Stimulated activated naive CD8-positive, alpha-beta T cell treated with anti-CD3 and anti-CD28 coated beads, Interleukin-15, amount 100 ng/mL, for 72 hours (primary cell): ENCODE data around the gene DLG2.
"Not testable (repeated sequence)": the region's sequence is repeated elsewhere in the genome, so short reads cannot be mapped to it uniquely, and the experiment has no call there.

Source experiments
- ATAC-seq: fragments of 150-1000 bp; cut with Tn5 transposase; 2 replicates; pipeline ENCODE4 v1.10.0; 2021; ENCODE audit warnings: mild to moderate bottlenecking, moderate library complexity
- DNase-seq, 2 donors: peaks; one replicate each; pipeline ENCODE4 v3.0.0; 2021 to 2022
- H3K27ac Mint-ChIP-seq, 2 donors: one replicate each; pipeline ENCODE4 v1.8.0; 2022; ENCODE audit warnings: mild to moderate bottlenecking in 2 of 2, mixed read lengths in 2 of 2, moderate library complexity in 2 of 2
- H3K27me3 Mint-ChIP-seq: one replicate; pipeline ENCODE4 v1.8.0; 2022; ENCODE audit warnings: mixed read lengths
- H3K4me1 Mint-ChIP-seq: one replicate; pipeline ENCODE4 v1.8.0; 2022; ENCODE audit warnings: mild to moderate bottlenecking, mixed read lengths
- H3K4me3 Mint-ChIP-seq, 2 donors: one replicate each; pipeline ENCODE4 v1.8.0; 2022; ENCODE audit warnings: mild to moderate bottlenecking in 2 of 2, mixed read lengths in 2 of 2, moderate library complexity in 1 of 2
- H3K9me3 Mint-ChIP-seq, 2 donors: one replicate each; pipeline ENCODE4 v1.8.0; 2022; ENCODE audit warnings: mixed read lengths in 2 of 2

DLG2 gene

GRCh38 chr11:85301895-85302678 is 325.1 kb downstream of the DLG2 start:
- no peak overlapping the region for H3K27ac Mint-ChIP-seq
- H3K4me1 Mint-ChIP-seq = no peaks in the 10 kb centered on the region
- DNase-seq (no peak), ATAC-seq (no peak)
- H3K27me3 Mint-ChIP-seq = no peaks in the 10 kb centered on the region
- no peak overlapping the region for H3K4me3 Mint-ChIP-seq
- peaks cover 4 to 23% of the 10 kb centered on the region in 2 donors for H3K9me3 Mint-ChIP-seq

DNA sequence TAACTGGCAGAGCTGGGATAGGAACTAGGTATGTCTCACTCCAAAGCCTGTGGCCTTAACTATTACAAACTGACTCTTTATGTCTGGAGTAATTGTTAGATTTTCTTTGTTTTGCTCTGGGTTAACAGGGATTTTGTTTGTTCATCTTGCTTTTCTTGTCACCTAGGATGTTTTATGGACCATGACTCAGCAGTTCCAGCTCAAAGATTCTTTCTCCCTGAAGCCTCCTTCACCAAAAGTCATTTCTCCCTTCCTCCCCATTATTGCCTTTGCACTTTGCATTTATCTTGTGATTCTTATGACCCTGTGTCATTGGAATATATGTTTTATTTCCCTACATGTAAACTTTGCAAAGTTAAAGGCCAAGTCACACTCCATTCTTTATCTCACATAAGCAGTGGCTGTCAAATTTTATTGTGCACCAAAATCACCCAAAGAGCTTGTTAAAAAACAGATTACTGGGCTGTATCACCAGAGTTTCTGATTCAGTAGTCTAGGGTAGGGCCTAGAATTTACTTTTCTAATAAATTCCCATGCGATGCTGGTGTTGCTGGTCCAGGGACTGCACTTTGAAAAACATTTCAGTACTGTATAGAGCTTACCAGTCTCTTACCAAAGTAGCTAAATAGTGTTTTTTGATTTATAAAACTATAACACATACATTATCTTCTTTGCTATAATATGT is 327.7 kb downstream of the DLG2 start:
- Mint-ChIP-seq H3K27ac (no peak overlapping the region), H3K4me1 (no peaks in the 10 kb centered on the region), H3K9me3 (peaks cover 4 to 22% of the 10 kb centered on the region in 2 donors), H3K27me3 (no peaks in the 10 kb centered on the region), H3K4me3 (no peak overlapping the region)
- no peak for ATAC-seq
- no peak for DNase-seq

- Mint-ChIP-seq H3K4me3 (no peak overlapping the region), H3K4me1 (no peaks in the 10 kb centered on the region), H3K9me3 (peaks cover 6 to 10% of the 10 kb centered on the region in 2 donors), H3K27ac (no peak overlapping the region), H3K27me3 (no peaks in the 10 kb centered on the region)
- ATAC-seq = no peak
- DNase-seq = no peak
Observed at GRCh38 chr11:85295694-85296271, 331.4 kb downstream of the DLG2 start.

GRCh38 chr11:85281550-85281949 is 345.6 kb downstream of the DLG2 start:
- ATAC-seq (no peak), DNase-seq (no peak)
- Mint-ChIP-seq H3K27me3 (no peaks in the 10 kb centered on the region), H3K27ac (no peak overlapping the region), H3K4me3 (no peak overlapping the region), H3K4me1 (no peaks in the 10 kb centered on the region), H3K9me3 (no peaks in the 10 kb centered on the region)

DNA sequence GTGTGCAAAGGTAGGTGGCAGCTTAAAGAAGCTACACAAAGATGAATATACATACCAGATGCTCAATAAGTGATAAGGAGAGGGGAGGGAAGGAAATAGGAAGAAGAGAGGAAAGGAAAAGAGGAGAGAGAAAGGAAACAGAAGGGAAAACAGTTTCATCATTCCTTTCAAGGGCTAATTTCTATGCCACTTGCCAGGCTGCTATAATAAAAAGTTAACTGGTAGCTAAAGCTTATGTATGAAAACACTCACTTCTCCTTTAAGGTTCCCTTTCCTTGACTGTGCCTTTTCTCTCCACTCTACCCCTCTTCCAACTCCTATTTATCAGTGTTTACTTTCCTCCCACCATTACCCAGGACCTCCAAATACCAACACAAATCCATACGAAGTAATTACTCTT is 347.9 kb downstream of the DLG2 start:
- Mint-ChIP-seq H3K27ac (no peak overlapping the region), H3K27me3 (no peaks in the 10 kb centered on the region), H3K9me3 (peaks cover 4 to 6% of the 10 kb centered on the region in 2 donors), H3K4me3 (no peak overlapping the region), H3K4me1 (no peaks in the 10 kb centered on the region)
- no peak for ATAC-seq
- DNase-seq = no peak

DNA sequence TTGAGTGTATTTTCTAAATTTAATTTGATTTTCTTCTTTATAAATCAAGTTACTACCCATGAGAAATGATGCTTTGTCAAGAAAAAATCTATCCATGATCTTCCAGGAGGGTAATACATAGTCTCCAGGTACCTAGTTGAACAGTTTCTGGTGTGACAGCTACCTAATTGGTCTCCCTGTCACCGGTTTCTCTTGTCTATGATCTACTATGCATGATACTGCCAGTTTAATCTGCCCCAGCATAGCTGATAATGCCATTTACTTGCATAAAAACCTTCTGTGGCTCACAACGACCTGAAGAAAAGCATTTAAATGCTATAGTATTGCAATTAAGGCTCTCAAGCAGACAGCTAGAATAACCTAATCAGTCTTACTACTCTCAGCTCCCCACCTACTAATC is 349.5 kb downstream of the DLG2 start:
- Mint-ChIP-seq H3K4me1 (no peaks in the 10 kb centered on the region), H3K27ac (no peak overlapping the region), H3K27me3 (no peaks in the 10 kb centered on the region), H3K9me3 (peaks cover 5 to 8% of the 10 kb centered on the region in 2 donors), H3K4me3 (no peak overlapping the region)
- ATAC-seq = no peak
- no peak for DNase-seq

DNA sequence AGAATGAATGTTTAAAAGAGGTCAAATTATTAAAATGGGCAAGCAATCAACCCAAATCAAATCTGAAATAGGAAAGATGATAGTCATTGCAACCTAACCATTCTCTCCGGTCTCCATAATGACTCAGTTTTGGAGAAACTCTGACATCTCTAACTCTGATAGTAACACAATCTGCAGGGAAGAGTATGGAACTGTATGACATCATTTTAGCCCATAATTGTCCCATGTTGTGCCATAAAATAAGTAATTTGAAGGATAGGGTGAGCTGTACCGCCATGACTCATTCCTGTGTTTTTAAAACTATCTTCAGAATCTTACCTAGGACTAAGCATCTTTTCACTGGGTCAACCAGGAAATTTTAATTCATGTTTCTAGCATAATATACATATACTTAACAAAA is 350.8 kb downstream of the DLG2 start:
- H3K27ac Mint-ChIP-seq = no peak overlapping the region
- H3K4me1 Mint-ChIP-seq = no peaks in the 10 kb centered on the region
- ATAC-seq = no peak
- H3K9me3 Mint-ChIP-seq = peaks cover 13 to 22% of the 10 kb centered on the region in 2 donors
- H3K27me3 Mint-ChIP-seq = no peaks in the 10 kb centered on the region
- no peak for DNase-seq
- H3K4me3 Mint-ChIP-seq = no peak overlapping the region

DNA sequence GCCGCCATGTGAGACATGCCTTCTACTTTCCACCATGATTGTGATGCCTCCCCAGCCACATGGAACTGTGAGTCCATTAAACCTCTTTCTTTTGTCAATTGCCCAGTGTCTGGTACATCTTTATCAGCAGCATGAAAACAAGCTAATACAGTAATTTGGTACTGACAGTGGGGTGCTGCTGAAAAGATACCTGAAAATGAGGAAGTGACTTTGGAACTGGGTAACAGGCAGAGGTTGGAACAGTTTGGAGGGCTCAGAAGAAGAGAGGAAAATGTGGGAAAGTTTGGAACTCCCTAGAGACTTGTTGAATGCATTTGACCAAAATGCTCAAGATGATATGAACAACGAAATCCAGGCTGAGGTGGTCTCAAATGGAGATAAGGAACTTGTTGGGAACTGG is 356.8 kb downstream of the DLG2 start:
- H3K9me3 Mint-ChIP-seq = peaks cover 13 to 29% of the 10 kb centered on the region in 2 donors
- H3K4me3 Mint-ChIP-seq, ATAC-seq, H3K27me3 Mint-ChIP-seq, H3K4me1 Mint-ChIP-seq, DNase-seq, H3K27ac Mint-ChIP-seq: not testable (repeated sequence)

- Mint-ChIP-seq H3K27me3 (no peaks in the 10 kb centered on the region), H3K4me1 (no peaks in the 10 kb centered on the region), H3K9me3 (peaks cover 8 to 30% of the 10 kb centered on the region in 2 donors), H3K27ac (no peak overlapping the region), H3K4me3 (no peak overlapping the region)
- no peak for DNase-seq
- ATAC-seq = no peak
Observed at GRCh38 chr11:85269109-85269508, 358.0 kb downstream of the DLG2 start.

DNA sequence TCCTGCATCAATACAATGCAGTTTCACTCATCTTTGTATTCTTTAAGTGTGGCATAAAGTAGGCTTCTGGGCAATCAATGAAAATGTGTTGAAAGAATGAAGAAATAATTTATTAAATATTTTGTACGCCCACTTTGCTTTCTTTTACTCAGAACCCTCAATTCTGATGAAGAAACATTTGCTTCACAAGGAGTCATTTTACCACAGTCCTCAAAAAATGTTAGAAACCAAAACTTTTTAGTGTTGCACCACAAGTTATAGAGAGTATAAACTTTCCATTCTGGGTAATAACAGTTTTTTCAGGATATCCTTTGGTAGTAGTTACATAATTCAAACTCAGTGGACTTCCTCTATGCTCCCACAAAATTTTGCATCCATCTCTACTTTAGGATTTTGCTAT is 360.5 kb downstream of the DLG2 start:
- no peak overlapping the region for H3K27ac Mint-ChIP-seq
- ATAC-seq (no peak), DNase-seq (no peak)
- peaks cover 0 to 18% of the 10 kb centered on the region in 2 donors for H3K9me3 Mint-ChIP-seq
- no peaks in the 10 kb centered on the region for H3K27me3 Mint-ChIP-seq
- no peaks in the 10 kb centered on the region for H3K4me1 Mint-ChIP-seq
- no peak overlapping the region for H3K4me3 Mint-ChIP-seq

DNA sequence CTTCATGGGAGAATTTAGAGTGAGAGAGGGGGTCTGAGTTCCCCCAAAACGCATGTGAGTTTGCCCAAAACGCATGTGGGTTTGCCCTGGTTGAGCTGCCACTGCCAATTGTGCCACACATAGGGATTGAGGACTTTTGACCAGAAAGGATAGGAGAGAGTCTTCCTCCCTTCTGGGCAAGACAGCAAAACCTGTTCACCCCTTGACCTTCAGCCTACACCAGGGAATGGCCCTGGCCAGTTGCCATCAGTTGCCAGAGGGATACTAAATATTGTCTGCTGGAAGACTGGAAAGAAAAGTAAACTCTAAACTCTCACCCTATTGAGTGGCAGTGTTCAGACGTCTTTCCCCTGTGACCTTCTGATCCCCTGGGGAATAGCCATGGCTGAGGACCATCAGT is 363.8 kb downstream of the DLG2 start:
- H3K4me1 Mint-ChIP-seq = no peaks in the 10 kb centered on the region
- ATAC-seq (no peak), DNase-seq (no peak)
- H3K4me3 Mint-ChIP-seq = no peak overlapping the region
- H3K27ac Mint-ChIP-seq = no peak overlapping the region
- H3K27me3 Mint-ChIP-seq = no peaks in the 10 kb centered on the region
- H3K9me3 Mint-ChIP-seq = peaks cover 4 to 15% of the 10 kb centered on the region in 2 donors

DNA sequence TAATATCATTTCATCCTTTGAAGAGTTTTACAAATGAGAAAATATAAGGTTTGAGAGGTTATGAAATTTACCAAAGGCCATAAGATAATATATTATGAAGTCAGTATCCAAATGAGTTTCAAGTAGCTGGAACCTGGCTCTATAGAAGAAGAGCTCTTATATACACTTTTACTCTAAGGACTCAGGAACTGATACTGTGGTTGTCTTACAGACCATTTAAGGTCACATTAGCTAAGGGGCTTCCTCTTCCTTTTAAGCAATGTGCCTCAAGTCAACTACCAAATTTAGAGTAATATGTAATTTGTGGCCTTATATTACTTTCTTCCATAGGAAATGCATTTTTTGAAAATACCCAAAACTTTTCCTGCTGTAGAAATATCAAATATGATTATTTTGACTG is 369.3 kb downstream of the DLG2 start:
- ATAC-seq (no peak), DNase-seq (no peak)
- Mint-ChIP-seq H3K27me3 (no peaks in the 10 kb centered on the region), H3K4me1 (no peaks in the 10 kb centered on the region), H3K4me3 (no peak overlapping the region), H3K9me3 (peaks cover 4 to 10% of the 10 kb centered on the region in 2 donors), H3K27ac (no peak overlapping the region)

- Mint-ChIP-seq H3K4me1 (no peaks in the 10 kb centered on the region), H3K9me3 (peaks cover 4 to 10% of the 10 kb centered on the region in 2 donors), H3K4me3 (no peak overlapping the region), H3K27me3 (no peaks in the 10 kb centered on the region), H3K27ac (no peak overlapping the region)
- ATAC-seq = no peak
- no peak for DNase-seq
Observed at GRCh38 chr11:85256433-85256832, 370.7 kb downstream of the DLG2 start.

DNA sequence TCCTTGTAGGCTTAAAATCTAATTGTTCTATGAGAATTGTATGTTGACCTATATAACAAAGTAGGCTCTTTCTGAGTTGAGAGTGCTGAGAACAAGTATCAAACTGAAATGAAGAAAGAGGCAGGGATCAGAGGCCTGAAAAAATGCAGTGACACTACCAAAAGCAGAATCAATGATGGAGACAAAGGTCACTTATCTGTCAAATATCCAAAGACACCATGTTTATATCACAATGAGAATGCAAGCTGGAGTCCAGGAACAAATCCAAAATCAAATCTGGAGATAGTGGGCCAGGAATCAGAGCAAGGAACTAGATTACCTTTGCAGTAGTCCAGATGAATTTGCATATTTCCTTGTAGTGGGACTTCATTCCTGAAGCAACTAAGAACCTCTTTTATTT is 377.7 kb downstream of the DLG2 start:
- Mint-ChIP-seq H3K9me3 (no peaks in the 10 kb centered on the region), H3K27me3 (no peaks in the 10 kb centered on the region), H3K4me1 (no peaks in the 10 kb centered on the region), H3K4me3 (no peak overlapping the region), H3K27ac (no peak overlapping the region)
- ATAC-seq = no peak
- no peak for DNase-seq

- DNase-seq (no peak), ATAC-seq (no peak)
- Mint-ChIP-seq H3K27ac (no peak overlapping the region), H3K4me3 (no peak overlapping the region), H3K4me1 (no peaks in the 10 kb centered on the region), H3K27me3 (no peaks in the 10 kb centered on the region), H3K9me3 (no peaks in the 10 kb centered on the region)
Observed at GRCh38 chr11:85247797-85248196, 379.3 kb downstream of the DLG2 start.

- Mint-ChIP-seq H3K4me1 (no peaks in the 10 kb centered on the region), H3K27me3 (no peaks in the 10 kb centered on the region), H3K4me3 (no peak overlapping the region), H3K9me3 (peaks cover 0 to 9% of the 10 kb centered on the region in 2 donors), H3K27ac (no peak overlapping the region)
- DNase-seq (no peak), ATAC-seq (no peak)
Observed at GRCh38 chr11:85238906-85239305, 388.2 kb downstream of the DLG2 start.
